Spinal cord (tissue), 10 donors: Measurements from ENCODE around the gene UVRAG. TPM values are rescaled to one million over a fixed set of nuclear protein-coding genes. Genes with fewer than 3 reads are reported as not detected.
A peak's percentile ranks its signal among the peaks of the same experiment; 100 is the strongest.
"Not testable (repeated sequence)": the region's sequence is repeated elsewhere in the genome, so short reads cannot be mapped to it uniquely, and the experiment has no call there.

ENCODE experiments used
- DNase-seq, 6 donors: peaks; one replicate each; pipeline versions ENCODE4 v3.0.0 to v3.0.0-alpha.2; 2013 to 2015; ENCODE audit warnings: low spot score in 6 of 6, low read depth in 4 of 6
- H3K27ac ChIP-seq: one replicate; pipeline ENCODE4 v1.5.1; 2013; ENCODE audit warnings: low read depth, low read length, control low read depth
- H3K27me3 ChIP-seq: one replicate; pipeline ENCODE4 v1.6.1; 2013; ENCODE audit warnings: low read length; ENCODE audit not compliant: control insufficient read depth, insufficient read depth
- H3K36me3 ChIP-seq: one replicate; pipeline ENCODE4 v1.6.1; 2013; ENCODE audit warnings: low read length; ENCODE audit not compliant: control insufficient read depth, insufficient read depth
- H3K4me1 ChIP-seq: one replicate; pipeline ENCODE4 v1.6.1; 2013; ENCODE audit warnings: low read length; ENCODE audit not compliant: control insufficient read depth, insufficient read depth
- H3K4me3 ChIP-seq: one replicate; pipeline ENCODE4 v1.5.1; 2013; ENCODE audit warnings: low read depth, low read length, control low read depth
- H3K9me3 ChIP-seq: one replicate; pipeline ENCODE4 v1.6.1; 2013; ENCODE audit warnings: low read length; ENCODE audit not compliant: control insufficient read depth, insufficient read depth
- WGBS: methylation state at CpG from one replicate; pipeline ENCODE4 v1.1.5; 2013; ENCODE audit warnings: missing lambda C conversion rate; ENCODE audit not compliant: insufficient coverage; 5-methylcytosine and 5-hydroxymethylcytosine counted together
- polyA plus RNA-seq, 2 donors: library from polyadenylated mRNA; unstranded; fragments of 120-200 nt; gene quantifications; one replicate each; pipeline ENCODE4 v1.2.1, GENCODE V29; 2013; ENCODE audit not compliant: insufficient read length in 2 of 2
- total RNA-seq, 2 donors: library from RNA; depleted of rRNA in 1 of 2; stranded (reverse); fragments of 120-200 nt in 1 of 2; fragments of >200 nt in 1 of 2; gene quantifications; one replicate each; pipeline versions ENCODE4 v1.2.3 to v1.2.4, GENCODE V29; 2013 to 2014
- donor health status: healthy.

Gene UVRAG
- total and polyA plus RNA-seq, 4 donors: 17.8 to 40.8 (median 22.3) TPM

- no peaks in the 10 kb centered on the region for H3K4me1 ChIP-seq
- no peaks in the 10 kb centered on the region for H3K36me3 ChIP-seq
- DNase-seq: no peak
- H3K27me3 ChIP-seq: no peaks in the 10 kb centered on the region
- 100% methylated on average over 1 of the region's 2 CpGs for WGBS
- no peak overlapping the region for H3K27ac ChIP-seq
- H3K4me3 ChIP-seq: no peak overlapping the region
- peaks cover 2% of the 10 kb centered on the region for H3K9me3 ChIP-seq
Measured at GRCh38 chr11:76051937-76052336, 236.9 kb downstream of the UVRAG start.

- DNase-seq: no peak
- Histone ChIP-seq H3K4me3 (no peak overlapping the region), H3K27ac (no peak overlapping the region), H3K36me3 (no peaks in the 10 kb centered on the region), H3K9me3 (no peaks in the 10 kb centered on the region), H3K4me1 (no peaks in the 10 kb centered on the region), H3K27me3 (no peaks in the 10 kb centered on the region)
- WGBS: 97% methylated on average over 3 of the region's 3 CpGs
Measured at GRCh38 chr11:76054330-76054729, 239.3 kb downstream of the UVRAG start.

- DNase-seq: no peak
- Histone ChIP-seq H3K4me3 (no peak overlapping the region), H3K27me3 (no peaks in the 10 kb centered on the region), H3K4me1 (no peaks in the 10 kb centered on the region), H3K36me3 (peaks cover 4% of the 10 kb centered on the region), H3K9me3 (no peaks in the 10 kb centered on the region), H3K27ac (no peak overlapping the region)
- WGBS: 83% methylated on average over 1 of the region's 1 CpG
Measured at GRCh38 chr11:76056876-76057275, 241.9 kb downstream of the UVRAG start.

GRCh38 chr11:76060475-76061036, 245.5 kb downstream of the UVRAG start:
- not testable (repeated sequence) for H3K9me3 ChIP-seq, H3K4me1 ChIP-seq, H3K4me3 ChIP-seq, DNase-seq, H3K27ac ChIP-seq, H3K27me3 ChIP-seq, H3K36me3 ChIP-seq
- 96% methylated on average over 23 of the region's 35 CpGs for WGBS

GRCh38 chr11:76062733-76063132, 247.7 kb downstream of the UVRAG start:
- no peak overlapping the region for H3K27ac ChIP-seq
- no peaks in the 10 kb centered on the region for H3K27me3 ChIP-seq
- H3K9me3 ChIP-seq: no peaks in the 10 kb centered on the region
- no peaks in the 10 kb centered on the region for H3K4me1 ChIP-seq
- WGBS: no CpG with 5 or more reads among the region's 6 CpGs
- peaks cover 11% of the 10 kb centered on the region for H3K36me3 ChIP-seq
- no peak overlapping the region for H3K4me3 ChIP-seq
- DNase-seq: no peak

GRCh38 chr11:76064192-76064591, 249.2 kb downstream of the UVRAG start:
- DNase-seq: peak in 2 of 6 donors; percentile 62 to 71
- H3K27me3 ChIP-seq: no peaks in the 10 kb centered on the region
- 38% methylated on average over 3 of the region's 3 CpGs for WGBS

GRCh38 chr11:76067099-76067498, 252.1 kb downstream of the UVRAG start:
- Histone ChIP-seq H3K27ac (no peak overlapping the region), H3K36me3 (peaks cover 7% of the 10 kb centered on the region), H3K4me1 (no peaks in the 10 kb centered on the region), H3K9me3 (no peaks in the 10 kb centered on the region), H3K27me3 (no peaks in the 10 kb centered on the region), H3K4me3 (no peak overlapping the region)
- WGBS: 88% methylated on average over 2 of the region's 2 CpGs
- DNase-seq: no peak

More at GRCh38 chr11:76064192-76064591, 249.2 kb downstream of the UVRAG start:
- peaks cover 11% of the 10 kb centered on the region for H3K36me3 ChIP-seq
- no peak overlapping the region for H3K4me3 ChIP-seq
- no peak overlapping the region for H3K27ac ChIP-seq
- H3K9me3 ChIP-seq: no peaks in the 10 kb centered on the region
- H3K4me1 ChIP-seq: no peaks in the 10 kb centered on the region

GRCh38 chr11:76069001-76069400, 254.0 kb downstream of the UVRAG start:
- H3K9me3 ChIP-seq: no peaks in the 10 kb centered on the region
- no peaks in the 10 kb centered on the region for H3K27me3 ChIP-seq
- no peak for DNase-seq
- H3K27ac ChIP-seq: no peak overlapping the region
- H3K4me3 ChIP-seq: no peak overlapping the region
- no peaks in the 10 kb centered on the region for H3K4me1 ChIP-seq
- H3K36me3 ChIP-seq: peaks cover 7% of the 10 kb centered on the region

GRCh38 chr11:76071090-76071489, 256.1 kb downstream of the UVRAG start:
- H3K27me3 ChIP-seq: no peaks in the 10 kb centered on the region
- H3K27ac ChIP-seq: no peak overlapping the region

GRCh38 chr11:76073724-76074123, 258.7 kb downstream of the UVRAG start:
- Histone ChIP-seq H3K27ac (peak overlapping the region; percentile 45), H3K9me3 (no peaks in the 10 kb centered on the region), H3K4me3 (no peak overlapping the region), H3K4me1 (no peaks in the 10 kb centered on the region), H3K27me3 (no peaks in the 10 kb centered on the region), H3K36me3 (no peaks in the 10 kb centered on the region)
- no CpG with 5 or more reads among the region's 1 CpG for WGBS
- no peak for DNase-seq

More at GRCh38 chr11:76071090-76071489, 256.1 kb downstream of the UVRAG start:
- Histone ChIP-seq H3K4me1 (no peaks in the 10 kb centered on the region), H3K4me3 (no peak overlapping the region), H3K36me3 (peaks cover 7% of the 10 kb centered on the region), H3K9me3 (no peaks in the 10 kb centered on the region)
- DNase-seq: no peak
